A673 (cell line): ENCODE measurements around the gene ABTB1.

Source experiments
- EZH2 ChIP-seq: fragments of 200-600 bp; sonication (generic); IDR thresholded peaks from 2 replicates; pipeline ENCODE4 v1.6.1; 2017; ENCODE audit warnings: borderline replicate concordance, low read depth, mild to moderate bottlenecking, mixed read lengths, antibody characterized with exemption, low read length; ENCODE audit not compliant: poor library complexity, severe bottlenecking
- TF ChIP-seq, protein P1 (sequence below): fragments of 300-800, 200-600 bp; sonication (generic); conservative IDR thresholded peaks from 2 replicates; pipeline ENCODE4 v1.5.1; 2017; ENCODE audit warnings: low read depth, mild to moderate bottlenecking, antibody characterized with exemption, low read length, moderate library complexity, mixed read lengths

DNA sequence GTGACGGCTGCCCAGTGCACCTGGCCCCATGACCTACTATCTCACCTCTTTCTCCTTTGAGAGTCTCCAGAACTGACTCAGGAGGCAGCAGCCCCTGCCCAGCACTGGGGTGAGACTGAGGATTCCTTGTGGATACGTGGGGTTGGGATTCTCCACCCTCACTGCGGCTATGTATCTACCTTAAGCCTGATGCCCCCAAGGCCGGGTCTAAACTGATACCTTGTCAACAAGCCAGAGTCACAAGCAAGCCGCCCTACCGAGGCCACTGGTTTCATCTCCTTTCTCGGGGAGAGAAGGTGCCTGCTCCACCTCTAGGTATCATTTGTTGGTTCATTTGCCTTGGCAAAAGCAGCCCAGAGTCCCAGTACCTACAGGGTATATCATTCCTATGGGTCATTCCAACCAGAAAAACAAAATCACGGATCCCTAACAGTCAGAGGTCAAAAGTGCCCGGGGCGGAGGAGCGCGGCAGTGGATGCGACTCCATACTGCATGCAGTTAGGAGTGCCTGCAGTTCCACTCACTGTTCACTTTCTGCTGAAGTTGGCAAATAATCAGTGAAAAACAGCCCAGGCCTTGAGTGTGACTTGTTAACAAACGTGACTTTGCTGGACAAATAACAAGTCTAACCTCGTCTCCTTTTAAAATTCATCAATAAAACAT lies 47.5 kb downstream of the ABTB1 start:
- TF ChIP-seq, protein P1, sequence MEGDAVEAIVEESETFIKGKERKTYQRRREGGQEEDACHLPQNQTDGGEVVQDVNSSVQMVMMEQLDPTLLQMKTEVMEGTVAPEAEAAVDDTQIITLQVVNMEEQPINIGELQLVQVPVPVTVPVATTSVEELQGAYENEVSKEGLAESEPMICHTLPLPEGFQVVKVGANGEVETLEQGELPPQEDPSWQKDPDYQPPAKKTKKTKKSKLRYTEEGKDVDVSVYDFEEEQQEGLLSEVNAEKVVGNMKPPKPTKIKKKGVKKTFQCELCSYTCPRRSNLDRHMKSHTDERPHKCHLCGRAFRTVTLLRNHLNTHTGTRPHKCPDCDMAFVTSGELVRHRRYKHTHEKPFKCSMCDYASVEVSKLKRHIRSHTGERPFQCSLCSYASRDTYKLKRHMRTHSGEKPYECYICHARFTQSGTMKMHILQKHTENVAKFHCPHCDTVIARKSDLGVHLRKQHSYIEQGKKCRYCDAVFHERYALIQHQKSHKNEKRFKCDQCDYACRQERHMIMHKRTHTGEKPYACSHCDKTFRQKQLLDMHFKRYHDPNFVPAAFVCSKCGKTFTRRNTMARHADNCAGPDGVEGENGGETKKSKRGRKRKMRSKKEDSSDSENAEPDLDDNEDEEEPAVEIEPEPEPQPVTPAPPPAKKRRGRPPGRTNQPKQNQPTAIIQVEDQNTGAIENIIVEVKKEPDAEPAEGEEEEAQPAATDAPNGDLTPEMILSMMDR = no peak
- no peak for TF ChIP-seq EZH2
